K562 (cell line): ENCODE measurements around the gene OR5B2. TPM values are rescaled to one million over a fixed set of nuclear protein-coding genes. Genes with fewer than 3 reads are reported as not detected.

Experiments
- ATAC-seq: fragments of 200-7000 bp; cut with Tn5 transposase; 3 replicates; pipeline ENCODE4 v1.9.1; 2020; ENCODE audit warnings: moderate library complexity
- BruUV-seq: library from RNA; stranded (reverse); fragments of 400-500 nt; replicated peaks from 2 replicates; lab custom pipeline; 2021; lab: Mats Ljungman, UMichigan
- CTCF ChIA-PET: fragments of 300-600 bp; formaldehyde crosslinking; extraction: SDS; loops from one replicate; lab custom pipeline; 2021; ENCODE audit warnings: low intra/inter-chr PET ratio; lab: Yijun Ruan, JAX
- POLR2A ChIA-PET: fragments of 300-600, 350-650 bp; sonication (Branson Sonifier 250); formaldehyde crosslinking; extraction: SDS; loops from one replicate; lab custom pipeline; 2021; ENCODE audit warnings: antibody characterized with exemption, inconsistent platforms; lab: Yijun Ruan, JAX
- DNase-seq, 4 experiments: peaks; one replicate each; pipeline versions ENCODE4 v3.0.0 to v3.0.0-alpha.2; 2011 to 2018; ENCODE audit warnings: low spot score in 3 of 4, mixed read lengths in 3 of 4; ENCODE audit errors: extremely low read depth in 1 of 4
- FAIRE-seq: peaks from 2 replicates; lab custom pipeline; 2011; peaks lifted over from hg19 to GRCh38; lab: Jason Lieb, UNC
- H2AFZ ChIP-seq: 2 replicates; pipeline ENCODE4 v1.6.0; 2011; ENCODE audit warnings: low read depth, low read length, control low read depth, inconsistent platforms
- H3K27ac ChIP-seq: fragments of 200-600 bp; 3 replicates; pipeline ENCODE4 v1.8.0; 2011; ENCODE audit warnings: low read depth, mild to moderate bottlenecking, control low read depth, inconsistent platforms, low read length, moderate library complexity, mixed read lengths; ENCODE audit errors: extremely low read depth
- H3K27me3 ChIP-seq, 2 experiments: fragments of 300-600 bp in 1 of 2; 2 replicates in 1 of 2; 3 replicates in 1 of 2; pipeline versions ENCODE4 v1.6.0 to v1.8.0; 2011; ENCODE audit warnings: inconsistent platforms in 2 of 2, low read length in 2 of 2, mild to moderate bottlenecking in 1 of 2, mixed read lengths in 1 of 2, moderate library complexity in 1 of 2; ENCODE audit not compliant: control insufficient read depth in 2 of 2, insufficient read depth in 2 of 2
- H3K36me3 ChIP-seq: fragments of 300-600 bp; 3 replicates; pipeline ENCODE4 v1.8.0; 2011; ENCODE audit warnings: mild to moderate bottlenecking, low read length, inconsistent platforms; ENCODE audit not compliant: control insufficient read depth, insufficient read depth
- H3K4me1 ChIP-seq, 2 experiments: fragments of 200-600 bp in 1 of 2; replicated peaks in 1 of 2; 2 replicates in 1 of 2; 3 replicates in 1 of 2; pipeline versions ENCODE4 v1.5.1 to v1.8.0; 2011; ENCODE audit warnings: inconsistent platforms in 2 of 2, low read length in 2 of 2, mild to moderate bottlenecking in 1 of 2, mixed read lengths in 1 of 2, moderate library complexity in 1 of 2; ENCODE audit not compliant: control insufficient read depth in 2 of 2, insufficient read depth in 2 of 2
- H3K4me2 ChIP-seq: 2 replicates; pipeline ENCODE4 v1.6.1; 2011; ENCODE audit warnings: low read length, control low read depth, inconsistent platforms, mixed read lengths; ENCODE audit not compliant: insufficient read depth
- H3K4me3 ChIP-seq: fragments of 200-600 bp; sonication (generic), shearing (Covaris generic); 2 replicates; pipeline ENCODE4 v1.5.1; 2016; ENCODE audit warnings: control low read depth, inconsistent platforms
- H3K79me2 ChIP-seq: fragments of 200-600 bp; 3 replicates; pipeline ENCODE4 v1.8.0; 2011; ENCODE audit warnings: low read length, inconsistent platforms; ENCODE audit not compliant: control insufficient read depth, insufficient read depth
- H3K9ac ChIP-seq, 2 experiments: 2 replicates each; pipeline versions ENCODE4 v1.6.0 to v1.6.1; 2011; ENCODE audit warnings: low read depth in 2 of 2, low read length in 2 of 2, control low read depth in 1 of 2, inconsistent platforms in 1 of 2, mild to moderate bottlenecking in 1 of 2, mixed read lengths in 1 of 2; ENCODE audit not compliant: insufficient read depth in 1 of 2
- H3K9me1 ChIP-seq: one replicate; pipeline ENCODE4 v1.6.0; 2011; ENCODE audit warnings: inconsistent platforms, mild to moderate bottlenecking, low read length, moderate library complexity; ENCODE audit not compliant: control insufficient read depth, insufficient read depth
- H3K9me3 ChIP-seq: replicated peaks from 2 replicates; pipeline ENCODE4 v1.5.1; 2011; ENCODE audit warnings: low read depth, low read length, inconsistent platforms; ENCODE audit not compliant: control insufficient read depth, insufficient read depth
- H4K20me1 ChIP-seq: replicated peaks from 2 replicates; pipeline ENCODE4 v1.6.1; 2011; ENCODE audit warnings: low read length, inconsistent platforms, mixed read lengths; ENCODE audit not compliant: control insufficient read depth, insufficient read depth
- CHD2 ChIP-seq: IDR thresholded peaks from 2 replicates; pipeline ENCODE4 v1.6.1; 2011; ENCODE audit warnings: low read depth, low read length
- EHMT2 ChIP-seq: fragments of 450-650 bp; IDR thresholded peaks from 2 replicates; pipeline ENCODE4 v1.6.1; 2018; ENCODE audit warnings: antibody characterized with exemption
- ETS1 ChIP-seq: conservative IDR thresholded peaks from 2 replicates; pipeline ENCODE4 v1.6.1; 2011; ENCODE audit warnings: low read depth, mild to moderate bottlenecking, low read length; ENCODE audit not compliant: control insufficient read depth
- GTF2F1 ChIP-seq: IDR thresholded peaks from 2 replicates; pipeline ENCODE4 v1.6.1; 2011; ENCODE audit warnings: low read depth, low read length, improper control_type of control experiment
- IRF1 ChIP-seq: sonication (generic); formaldehyde crosslinking; IDR thresholded peaks from 2 replicates; pipeline ENCODE4 v1.8.0; 2022; ENCODE audit warnings: missing genetic modification reagents, mild to moderate bottlenecking, borderline replicate concordance
- NFRKB ChIP-seq: fragments of 450-650 bp; IDR thresholded peaks from 2 replicates; pipeline ENCODE4 v1.6.1; 2016; ENCODE audit warnings: low read depth
- NRF1 ChIP-seq, 2 experiments: fragments of 450-650 bp; IDR thresholded peaks in 1 of 2; conservative IDR thresholded peaks in 1 of 2; 2 replicates each; pipeline ENCODE4 v1.6.1; 2014; ENCODE audit warnings: mild to moderate bottlenecking in 2 of 2
- PKNOX1 ChIP-seq: fragments of 450-650 bp; IDR thresholded peaks from 2 replicates; pipeline ENCODE4 v1.6.1; 2016
- RHOXF2B ChIP-seq: fragments of 250-450 bp; sonication (Bioruptor Pico); conservative IDR thresholded peaks from 2 replicates; pipeline ENCODE4 v1.5.1; 2021
- TEAD1 ChIP-seq, 2 experiments: fragments of 450-650 bp in 1 of 2; sonication (generic) in 1 of 2; formaldehyde crosslinking; IDR thresholded peaks; 2 replicates each; pipeline versions ENCODE4 v1.4.0 to v1.8.0; 2020 to 2022; ENCODE audit warnings: mild to moderate bottlenecking in 2 of 2, missing genetic modification reagents in 1 of 2
- ZNF639 ChIP-seq, 2 experiments: fragments of 200-800 bp in 1 of 2; sonication (Bioruptor generic) in 1 of 2; sonication (generic) in 1 of 2; formaldehyde crosslinking in 1 of 2; IDR thresholded peaks in 1 of 2; conservative IDR thresholded peaks in 1 of 2; 2 replicates each; pipeline versions ENCODE4 v1.5.0 to v1.6.1; 2016 to 2020; ENCODE audit warnings: missing compliant biosample characterization in 1 of 2, missing genetic modification characterization in 1 of 2, missing genetic modification reagents in 1 of 2
- WGBS: fragments of 100-300 bp; shearing (Covaris generic); methylation state at CpG from one replicate; pipeline ENCODE4 v1.1.6; 2016; ENCODE audit warnings: low coverage, mixed read lengths; ENCODE audit not compliant: insufficient coverage; ENCODE audit errors: missing lambda C conversion rate; 5-methylcytosine and 5-hydroxymethylcytosine counted together
- in situ Hi-C: fragments of 300-500 bp; cut with MboI; formaldehyde crosslinking; loops from 4 replicates; pipeline ENCODE4 v1.15.0; 2018; ENCODE audit warnings: inconsistent platforms, mixed read lengths
- intact Hi-C: fragments of 100-400 bp; cut with micrococcal nuclease; formaldehyde crosslinking; loops from 2 replicates; pipeline ENCODE4 v1.14.2; 2022
- polyA plus RNA-seq, 8 experiments: library from polyadenylated mRNA; depleted of rRNA in 4 of 8; stranded (reverse) in 5 of 8; unstranded in 3 of 8; fragments of >200 nt; fragmentation: Nextera tagmentation in 2 of 8; fragmentation: Illumina TruSeq in 1 of 8; extraction: Ambion mirVana in 2 of 8; extraction: Trizol in 1 of 8; gene quantifications; 2 replicates each; pipeline versions ENCODE4 v1.2.1 to v1.2.3, GENCODE V29; 2011 to 2014; ENCODE audit warnings: inconsistent platforms in 1 of 8, missing spikeins in 1 of 8
- total RNA-seq, 7 experiments: library from RNA; depleted of rRNA in 6 of 7; stranded (reverse); fragments of >200 nt in 6 of 7; fragmentation: Illumina TruSeq in 2 of 7; extraction: Trizol in 2 of 7; gene quantifications; 2 replicates each; pipeline versions ENCODE4 v1.2.1 to v1.2.3, GENCODE V29; 2011 to 2021; ENCODE audit warnings: low replicate concordance in 1 of 7
- TF ChIP-seq, protein P1 (sequence below): fragments of 250-450 bp; sonication (Bioruptor Pico); IDR thresholded peaks from 2 replicates; pipeline ENCODE4 v1.5.0; 2021; ENCODE audit warnings: mild to moderate bottlenecking, borderline replicate concordance
- TF ChIP-seq, protein P2 (sequence below): fragments of 250-450 bp; sonication (Bioruptor Pico); IDR thresholded peaks from 2 replicates; pipeline ENCODE4 v1.9.0; 2021; ENCODE audit warnings: mild to moderate bottlenecking, inconsistent platforms

The OR5B2 gene
- total and polyA plus RNA-seq, 9 of the 15 experiments (the other 6 are each of a cell fraction or from before 2014, with no cell fraction given) = not detected

GRCh38 chr11:58444300-58444699 is 16.4 kb upstream of the OR5B2 start:
- 8% methylated on average over 2 of the region's 2 CpGs for WGBS
- Histone ChIP-seq H3K36me3 (no peaks in the 10 kb centered on the region), H3K4me2 (no peak overlapping the region), H3K4me3 (no peak overlapping the region), H3K9me1 (no peaks in the 10 kb centered on the region), H3K9me3 (no peaks in the 10 kb centered on the region), H3K27me3 (no peaks in the 10 kb centered on the region), H3K4me1 (no peaks in the 10 kb centered on the region; a peak in 1 of 5 replicates), H3K79me2 (no peaks in the 10 kb centered on the region), H3K9ac (no peak overlapping the region), H3K27ac (no peak overlapping the region), H4K20me1 (no peaks in the 10 kb centered on the region), H2AFZ (no peak overlapping the region)
- BruUV-seq = no TSS peak
- ChIA-PET POLR2A (no interaction called here), CTCF (no interaction called here)
- ATAC-seq = no peak
- FAIRE-seq = no peak
- in situ Hi-C loops (no loop called here), intact Hi-C loops (no loop called here)
- no peak for DNase-seq
- TF ChIP-seq PKNOX1 = no peak
- TF ChIP-seq, protein P1, sequence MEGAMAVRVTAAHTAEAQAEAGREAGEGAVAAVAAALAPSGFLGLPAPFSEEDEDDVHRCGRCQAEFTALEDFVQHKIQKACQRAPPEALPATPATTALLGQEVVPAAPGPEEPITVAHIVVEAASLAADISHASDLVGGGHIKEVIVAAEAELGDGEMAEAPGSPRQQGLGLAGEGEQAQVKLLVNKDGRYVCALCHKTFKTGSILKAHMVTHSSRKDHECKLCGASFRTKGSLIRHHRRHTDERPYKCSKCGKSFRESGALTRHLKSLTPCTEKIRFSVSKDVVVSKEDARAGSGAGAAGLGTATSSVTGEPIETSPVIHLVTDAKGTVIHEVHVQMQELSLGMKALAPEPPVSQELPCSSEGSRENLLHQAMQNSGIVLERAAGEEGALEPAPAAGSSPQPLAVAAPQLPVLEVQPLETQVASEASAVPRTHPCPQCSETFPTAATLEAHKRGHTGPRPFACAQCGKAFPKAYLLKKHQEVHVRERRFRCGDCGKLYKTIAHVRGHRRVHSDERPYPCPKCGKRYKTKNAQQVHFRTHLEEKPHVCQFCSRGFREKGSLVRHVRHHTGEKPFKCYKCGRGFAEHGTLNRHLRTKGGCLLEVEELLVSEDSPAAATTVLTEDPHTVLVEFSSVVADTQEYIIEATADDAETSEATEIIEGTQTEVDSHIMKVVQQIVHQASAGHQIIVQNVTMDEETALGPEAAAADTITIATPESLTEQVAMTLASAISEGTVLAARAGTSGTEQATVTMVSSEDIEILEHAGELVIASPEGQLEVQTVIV = no peak
- TF ChIP-seq CHD2 = no peak
- TF ChIP-seq, protein P2, sequence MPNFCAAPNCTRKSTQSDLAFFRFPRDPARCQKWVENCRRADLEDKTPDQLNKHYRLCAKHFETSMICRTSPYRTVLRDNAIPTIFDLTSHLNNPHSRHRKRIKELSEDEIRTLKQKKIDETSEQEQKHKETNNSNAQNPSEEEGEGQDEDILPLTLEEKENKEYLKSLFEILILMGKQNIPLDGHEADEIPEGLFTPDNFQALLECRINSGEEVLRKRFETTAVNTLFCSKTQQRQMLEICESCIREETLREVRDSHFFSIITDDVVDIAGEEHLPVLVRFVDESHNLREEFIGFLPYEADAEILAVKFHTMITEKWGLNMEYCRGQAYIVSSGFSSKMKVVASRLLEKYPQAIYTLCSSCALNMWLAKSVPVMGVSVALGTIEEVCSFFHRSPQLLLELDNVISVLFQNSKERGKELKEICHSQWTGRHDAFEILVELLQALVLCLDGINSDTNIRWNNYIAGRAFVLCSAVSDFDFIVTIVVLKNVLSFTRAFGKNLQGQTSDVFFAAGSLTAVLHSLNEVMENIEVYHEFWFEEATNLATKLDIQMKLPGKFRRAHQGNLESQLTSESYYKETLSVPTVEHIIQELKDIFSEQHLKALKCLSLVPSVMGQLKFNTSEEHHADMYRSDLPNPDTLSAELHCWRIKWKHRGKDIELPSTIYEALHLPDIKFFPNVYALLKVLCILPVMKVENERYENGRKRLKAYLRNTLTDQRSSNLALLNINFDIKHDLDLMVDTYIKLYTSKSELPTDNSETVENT (CRISPR knock-in tag) = no peak
- no peak for TF ChIP-seq RHOXF2B (CRISPR knock-in tag)
- no peak for TF ChIP-seq GTF2F1
- no peak for TF ChIP-seq EHMT2
- no peak for TF ChIP-seq IRF1 (CRISPR knock-in tag)
- no peak for TF ChIP-seq NRF1 (conservative IDR thresholded peaks at IDR 0.05 in 1 of 2, IDR thresholded peaks at IDR 0.05 in 1 of 2)
- no peak for TF ChIP-seq ZNF639 (CRISPR knock-in tag; conservative IDR thresholded peaks at IDR 0.05 in 1 of 2, IDR thresholded peaks at IDR 0.05 in 1 of 2)
- TF ChIP-seq ETS1 = no peak
- no peak for TF ChIP-seq TEAD1 (CRISPR knock-in tag; IDR thresholded peaks at IDR 0.05)
- no peak for TF ChIP-seq NFRKB
